ENCODE data around the gene ZNF816.
"Not testable (repeated sequence)": the region's sequence is repeated elsewhere in the genome, so short reads cannot be mapped to it uniquely, and the experiment has no call there.

ZNF816 gene

GRCh38 chr19:52923778-52924593 is 38.7 kb downstream of the ZNF816 start:
- no peak for DNase-seq

DNA sequence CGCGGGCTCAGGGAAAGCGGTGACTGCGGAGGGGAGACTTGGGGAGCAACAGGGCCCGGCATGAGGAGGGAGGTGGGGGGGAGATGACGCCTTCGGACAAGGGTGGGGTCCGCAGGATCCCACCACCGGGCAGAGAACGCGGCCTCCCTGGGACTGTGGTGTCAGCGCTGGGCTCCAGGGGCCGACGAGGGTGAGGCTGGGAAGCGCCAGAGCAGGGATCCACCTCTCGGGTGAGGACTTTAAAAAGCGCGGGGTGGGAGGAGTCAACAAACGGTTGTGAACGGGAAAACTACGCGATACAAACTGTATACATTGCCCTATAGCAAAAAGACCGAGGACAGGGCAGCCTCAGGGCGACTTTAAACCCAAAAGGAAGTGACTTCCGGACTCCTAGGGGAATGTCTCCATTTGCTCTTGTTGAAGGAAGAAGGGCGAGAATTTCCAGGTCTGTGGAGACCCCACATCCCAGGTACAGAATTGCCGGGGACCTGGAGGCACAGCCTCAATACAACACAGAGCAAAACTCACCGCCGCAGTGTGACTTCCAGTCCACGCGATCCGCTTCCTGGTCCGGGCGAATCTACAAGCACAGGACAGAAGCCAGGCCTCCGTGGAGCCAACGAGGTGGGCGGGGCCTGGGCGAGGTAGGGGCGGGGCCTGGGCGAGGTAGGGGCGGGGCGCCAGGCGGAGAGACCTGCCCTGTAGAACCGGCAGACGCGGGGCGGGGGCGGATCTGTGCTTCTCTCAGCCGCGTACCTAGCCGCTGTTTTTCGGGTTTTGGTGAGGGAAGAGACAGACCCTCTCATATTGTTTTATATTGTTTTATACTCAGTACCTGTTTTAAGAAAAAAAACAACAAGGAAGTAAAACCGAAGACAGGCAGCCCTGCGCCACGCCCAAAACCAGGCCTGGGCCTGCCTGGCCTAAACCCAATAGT is 39.6 kb downstream of the ZNF816 start, which contains the start of gene ZNF888:
Gene ZNF888 (minus strand): TSS at position 588 of the 937 bp plus-strand sequence. CDS start 5,555 bp downstream, outside the sequence.
- DNase-seq = no peak

DNA sequence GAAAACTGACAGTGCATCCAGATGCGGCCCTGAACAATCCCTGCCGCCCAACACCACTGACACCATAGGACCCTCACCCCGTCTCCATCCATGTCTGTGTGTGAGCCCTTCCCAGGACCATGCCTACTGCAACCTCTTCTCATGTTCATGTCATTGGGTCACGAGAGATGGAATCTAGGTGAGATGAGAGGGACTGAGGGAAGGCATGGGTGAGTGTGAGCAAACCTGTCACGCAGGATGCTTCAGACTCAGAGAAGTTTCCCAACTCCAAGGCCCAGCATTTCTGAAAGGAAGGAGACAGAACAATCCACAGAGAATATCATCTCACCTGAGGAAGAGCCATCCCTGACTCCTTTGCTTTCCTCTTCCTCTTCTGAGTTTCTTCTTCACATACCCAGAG is 45.1 kb downstream of the ZNF816 start:
- no peak for DNase-seq

DNA sequence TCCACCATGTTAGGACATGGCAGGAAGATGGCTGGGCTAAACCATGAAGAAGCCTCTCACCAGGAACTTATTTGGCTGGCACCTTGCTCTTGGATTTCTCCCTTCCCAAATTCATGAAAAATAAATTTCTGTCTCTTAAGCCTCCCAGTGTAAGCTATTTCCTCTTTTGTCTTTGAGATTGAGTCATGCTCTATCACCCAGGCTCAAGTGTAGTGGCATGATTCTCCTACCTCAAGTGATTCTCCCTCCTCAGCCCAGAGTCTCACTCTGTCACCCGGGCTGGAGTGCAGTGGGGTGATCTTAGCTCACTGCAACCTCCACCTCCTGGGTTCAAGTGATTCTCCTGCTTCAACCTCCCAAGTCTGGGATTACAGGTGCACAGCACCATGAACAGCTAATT is 52.0 kb downstream of the ZNF816 start:
- no peak for DNase-seq

GRCh38 chr19:52904052-52904780 is 58.5 kb downstream of the ZNF816 start:
- DNase-seq = not testable (repeated sequence)

DNA sequence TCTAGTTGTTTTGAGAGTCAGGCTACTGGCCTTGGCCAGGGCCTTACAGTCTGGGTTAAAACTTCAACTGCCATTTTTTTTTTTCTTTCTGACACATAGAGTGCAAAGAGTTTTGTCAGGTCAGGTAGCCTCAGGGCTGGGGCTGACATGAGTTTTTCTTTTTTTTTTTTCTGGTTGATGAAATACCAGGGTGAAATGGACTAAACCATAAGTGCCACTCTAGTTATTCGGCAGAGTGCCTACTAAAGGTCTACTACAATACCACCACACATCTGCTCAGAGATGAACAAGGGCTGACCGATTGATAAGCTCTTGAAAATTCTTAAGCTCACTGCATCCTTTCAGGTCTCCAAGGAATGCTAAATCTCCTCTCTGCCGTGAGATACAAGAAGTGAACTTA is 60.8 kb downstream of the ZNF816 start:
- DNase-seq = no peak
